Activated gamma-delta T cell treated with anti-CD3 and anti-CD28 coated beads, Interleukin-2, amount 50 U/mL, for 16 hours (primary cell): ENCODE data around the gene STK11IP.

Experiments
- DNase-seq: peaks from one replicate; pipeline ENCODE4 v3.0.0-alpha.2; 2020; ENCODE audit warnings: low read depth

STK11IP gene

GRCh38 chr2:219597552-219598307 is at the start of gene STK11IP:
TSS of gene STK11IP (plus strand) at chr2:219597857. CDS start at chr2:219598120, 263 bp downstream.
- DNase-seq, result peak; percentile 89

GRCh38 chr2:219548990-219549389 is 48.7 kb upstream of the STK11IP start:
- no peak for DNase-seq

- no peak for DNase-seq
These were observed 48.0 kb upstream of the STK11IP start for GRCh38 chr2:219549619-219550018.

- DNase-seq, result no peak
These were observed 45.9 kb upstream of the STK11IP start for GRCh38 chr2:219551441-219552381.

- peak; percentile 69 for DNase-seq
These were observed 45.1 kb upstream of the STK11IP start for GRCh38 chr2:219552382-219553167.

- no peak for DNase-seq
These were observed 44.6 kb upstream of the STK11IP start for GRCh38 chr2:219553168-219553417.

- DNase-seq, result no peak
These were observed 44.1 kb upstream of the STK11IP start for GRCh38 chr2:219553463-219553963.

GRCh38 chr2:219554350-219554749 is 43.3 kb upstream of the STK11IP start:
- no peak for DNase-seq

- DNase-seq, result no peak
These were observed 41.7 kb upstream of the STK11IP start for GRCh38 chr2:219555956-219556355.

GRCh38 chr2:219556413-219556812 is 41.2 kb upstream of the STK11IP start:
- DNase-seq, result no peak

- DNase-seq, result no peak
These were observed 40.3 kb upstream of the STK11IP start for GRCh38 chr2:219557320-219557719.

- no peak for DNase-seq
These were observed 39.6 kb upstream of the STK11IP start for GRCh38 chr2:219557791-219558785.

GRCh38 chr2:219559156-219559915 is 38.3 kb upstream of the STK11IP start:
- DNase-seq, result no peak

- DNase-seq, result no peak
These were observed 37.4 kb upstream of the STK11IP start for GRCh38 chr2:219560037-219560892.

GRCh38 chr2:219560893-219561178 is 36.8 kb upstream of the STK11IP start:
- DNase-seq, result no peak

- no peak for DNase-seq
These were observed 36.2 kb upstream of the STK11IP start for GRCh38 chr2:219561179-219562048.

- DNase-seq, result no peak
These were observed 35.3 kb upstream of the STK11IP start for GRCh38 chr2:219562049-219563020.
